ENCODE measurements around the gene GYG2.
A peak's percentile ranks its signal among the peaks of the same experiment; 100 is the strongest.

The GYG2 gene

GRCh38 chrX:2817036-2817435, 11.7 kb upstream of the GYG2 start:
- no peak for DNase-seq (ENCODE audit: low spot score)

- DNase-seq (ENCODE audit: low spot score) = peak; percentile 22
These were observed 9.2 kb upstream of the GYG2 start for GRCh38 chrX:2819345-2820135.

- DNase-seq (ENCODE audit: low spot score) = no peak
These were observed 8.5 kb upstream of the GYG2 start for GRCh38 chrX:2820136-2820771.

GRCh38 chrX:2823795-2824386, 4.8 kb upstream of the GYG2 start:
- DNase-seq (ENCODE audit: low spot score) = no peak

- DNase-seq (ENCODE audit: low spot score) = no peak
These were observed 3.8 kb upstream of the GYG2 start for GRCh38 chrX:2824886-2825285.

GRCh38 chrX:2828959-2829411, 255 bp downstream of the GYG2 start:
- DNase-seq (ENCODE audit: low spot score) = no peak

- DNase-seq (ENCODE audit: low spot score) = no peak
These were observed 928 bp downstream of the GYG2 start for GRCh38 chrX:2829469-2830246.

- no peak for DNase-seq (ENCODE audit: low spot score)
These were observed 2.9 kb downstream of the GYG2 start for GRCh38 chrX:2831471-2832228.

GRCh38 chrX:2837961-2838360, 9.2 kb downstream of the GYG2 start:
- DNase-seq (ENCODE audit: low spot score) = no peak

GRCh38 chrX:2840961-2841360, 12.2 kb downstream of the GYG2 start:
- no peak for DNase-seq (ENCODE audit: low spot score)

- DNase-seq (ENCODE audit: low spot score) = no peak
These were observed 12.8 kb downstream of the GYG2 start for GRCh38 chrX:2841537-2841936.

- DNase-seq (ENCODE audit: low spot score) = no peak
These were observed 18.3 kb downstream of the GYG2 start for GRCh38 chrX:2846992-2847391.

- DNase-seq (ENCODE audit: low spot score) = peak; percentile 19
These were observed 20.2 kb downstream of the GYG2 start for GRCh38 chrX:2848871-2849301.

GRCh38 chrX:2854918-2855317, 26.2 kb downstream of the GYG2 start:
- DNase-seq (ENCODE audit: low spot score) = no peak

GRCh38 chrX:2855761-2856160, 27.0 kb downstream of the GYG2 start:
- DNase-seq (ENCODE audit: low spot score) = no peak

- no peak for DNase-seq (ENCODE audit: low spot score)
These were observed 28.8 kb downstream of the GYG2 start for GRCh38 chrX:2857566-2857965.

GRCh38 chrX:2859197-2859797, 30.6 kb downstream of the GYG2 start:
- DNase-seq (ENCODE audit: low spot score) = no peak

- no peak for DNase-seq (ENCODE audit: low spot score)
These were observed 33.7 kb downstream of the GYG2 start for GRCh38 chrX:2862404-2862803.

GRCh38 chrX:2863646-2864045, 34.9 kb downstream of the GYG2 start:
- no peak for DNase-seq (ENCODE audit: low spot score)

GRCh38 chrX:2867206-2867605, 38.5 kb downstream of the GYG2 start:
- no peak for DNase-seq (ENCODE audit: low spot score)

- DNase-seq (ENCODE audit: low spot score) = no peak
These were observed 41.9 kb downstream of the GYG2 start for GRCh38 chrX:2870650-2871049.

Data from SW480 (cell line).